Sigmoid colon (tissue), 4 donors: Measurements from ENCODE around the gene ZNF638.

Source experiments
- CTCF ChIP-seq, 4 experiments: fragments of 450-650 bp in 3 of 4; fragments of 200-600 bp in 1 of 4; IDR thresholded peaks; one replicate each; pipeline ENCODE4 v1.5.1; 2016 to 2019; ENCODE audit warnings: antibody characterized with exemption in 4 of 4, mild to moderate bottlenecking in 3 of 4, moderate library complexity in 2 of 4
- EP300 ChIP-seq, 4 donors: sonication (generic); formaldehyde crosslinking; IDR thresholded peaks; one replicate each; pipeline ENCODE4 v1.6.1; 2017; ENCODE audit warnings: antibody characterized with exemption in 4 of 4
- POLR2A ChIP-seq, 2 donors: fragments of 450-650 bp; IDR thresholded peaks; one replicate each; pipeline ENCODE4 v1.6.1; 2016; ENCODE audit warnings: antibody characterized with exemption in 2 of 2, mild to moderate bottlenecking in 2 of 2, moderate library complexity in 2 of 2
- POLR2AphosphoS5 ChIP-seq, 4 donors: sonication (generic); formaldehyde crosslinking; IDR thresholded peaks; one replicate each; pipeline ENCODE4 v1.6.1; 2017; ENCODE audit warnings: antibody characterized with exemption in 4 of 4

GRCh38 chr2:71417300-71418202 is 86.0 kb downstream of the ZNF638 start:
- TF ChIP-seq POLR2A (IDR thresholded peaks at IDR 0.05) (no peak), POLR2AphosphoS5 (IDR thresholded peaks at IDR 0.05) (no peak), CTCF (IDR thresholded peaks at IDR 0.05) (no peak), EP300 (IDR thresholded peaks at IDR 0.05) (no peak)
